H9 (cell line): ENCODE data around the gene PHACTR1. TPM values are rescaled to one million over a fixed set of nuclear protein-coding genes. Genes with fewer than 3 reads are reported as not detected.

Source experiments
- DNase-seq: peaks from one replicate; pipeline ENCODE4 v3.0.0-alpha.2; 2017
- H2AFZ ChIP-seq: one replicate; pipeline ENCODE4 v1.6.1; 2013; ENCODE audit warnings: mild to moderate bottlenecking, low read length, control low read depth, moderate library complexity
- H2AK5ac ChIP-seq: 2 replicates; pipeline ENCODE4 v1.6.1; 2013; ENCODE audit warnings: low read length, control low read depth, mixed read lengths; ENCODE audit not compliant: insufficient read length
- H2BK120ac ChIP-seq: one replicate; pipeline ENCODE4 v1.6.1; 2013; ENCODE audit warnings: low read depth, mild to moderate bottlenecking, low read length, control low read depth, inconsistent platforms; ENCODE audit not compliant: poor library complexity, severe bottlenecking
- H2BK12ac ChIP-seq: 2 replicates; pipeline ENCODE4 v1.6.1; 2013; ENCODE audit warnings: low read length, control low read depth, mixed read lengths, low read depth; ENCODE audit not compliant: insufficient read length
- H2BK15ac ChIP-seq: 2 replicates; pipeline ENCODE4 v1.6.1; 2013; ENCODE audit warnings: low read depth, low read length, control low read depth
- H2BK20ac ChIP-seq: one replicate; pipeline ENCODE4 v1.6.1; 2013; ENCODE audit warnings: low read depth, mild to moderate bottlenecking, low read length, control low read depth, inconsistent platforms; ENCODE audit not compliant: poor library complexity, severe bottlenecking
- H2BK5ac ChIP-seq: 2 replicates; pipeline ENCODE4 v1.6.1; 2013; ENCODE audit warnings: low read length, control low read depth, mixed read lengths; ENCODE audit not compliant: insufficient read length
- H3K14ac ChIP-seq: 2 replicates; pipeline ENCODE4 v1.6.1; 2013; ENCODE audit warnings: low read length, control low read depth; ENCODE audit not compliant: insufficient read depth
- H3K18ac ChIP-seq: 2 replicates; pipeline ENCODE4 v1.6.1; 2013; ENCODE audit warnings: low read depth, mild to moderate bottlenecking, mixed read lengths, low read length, control low read depth; ENCODE audit not compliant: insufficient read length
- H3K23ac ChIP-seq: 2 replicates; pipeline ENCODE4 v1.6.1; 2013; ENCODE audit warnings: low read length, control low read depth, mixed read lengths, low read depth; ENCODE audit not compliant: insufficient read length
- H3K23me2 ChIP-seq: 2 replicates; pipeline ENCODE4 v1.6.1; 2013; ENCODE audit warnings: low read depth, mild to moderate bottlenecking, mixed read lengths, low read length, control low read depth; ENCODE audit not compliant: insufficient read length, poor library complexity, severe bottlenecking
- H3K27ac ChIP-seq: 2 replicates; pipeline ENCODE4 v1.5.1; 2013; ENCODE audit warnings: low read length, control low read depth, mixed read lengths, low read depth; ENCODE audit not compliant: insufficient read length
- H3K27me3 ChIP-seq: 2 replicates; pipeline ENCODE4 v1.6.1; 2013; ENCODE audit warnings: low read length, control low read depth, inconsistent platforms; ENCODE audit not compliant: insufficient read depth
- H3K4ac ChIP-seq: 2 replicates; pipeline ENCODE4 v1.6.1; 2013; ENCODE audit warnings: low read depth, mild to moderate bottlenecking, control low read depth, inconsistent platforms, low read length, moderate library complexity
- H3K4me1 ChIP-seq: 2 replicates; pipeline ENCODE4 v1.6.1; 2013; ENCODE audit warnings: low read length, control low read depth, inconsistent platforms; ENCODE audit not compliant: insufficient read depth
- H3K4me2 ChIP-seq: 2 replicates; pipeline ENCODE4 v1.6.1; 2013; ENCODE audit warnings: low read length, control low read depth, mixed read lengths; ENCODE audit not compliant: insufficient read length, insufficient read depth
- H3K56ac ChIP-seq: 2 replicates; pipeline ENCODE4 v1.6.1; 2013; ENCODE audit warnings: low read depth, mild to moderate bottlenecking, mixed read lengths, low read length, control low read depth; ENCODE audit not compliant: insufficient read length
- H3K79me1 ChIP-seq: 2 replicates; pipeline ENCODE4 v1.6.1; 2013; ENCODE audit warnings: low read depth, mild to moderate bottlenecking, moderate library complexity, low read length, control low read depth, inconsistent platforms; ENCODE audit not compliant: insufficient read depth, poor library complexity, severe bottlenecking
- H3K79me2 ChIP-seq: 2 replicates; pipeline ENCODE4 v1.6.1; 2013; ENCODE audit warnings: low read length, control low read depth, inconsistent platforms; ENCODE audit not compliant: insufficient read depth
- H3K9ac ChIP-seq: 2 replicates; pipeline ENCODE4 v1.6.1; 2013; ENCODE audit warnings: low read length, control low read depth, mixed read lengths; ENCODE audit not compliant: insufficient read length; ENCODE audit errors: extremely low read depth
- H3K9me3 ChIP-seq: one replicate; pipeline ENCODE4 v1.6.1; 2013; ENCODE audit warnings: low read depth, low read length, inconsistent platforms; ENCODE audit not compliant: control insufficient read depth
- H3T11ph ChIP-seq: one replicate; pipeline ENCODE4 v1.6.1; 2013; ENCODE audit warnings: mild to moderate bottlenecking, low read length, control low read depth, inconsistent platforms
- H4K20me1 ChIP-seq: one replicate; pipeline ENCODE4 v1.6.1; 2013; ENCODE audit not compliant: control insufficient read depth, insufficient read length, insufficient read depth
- H4K5ac ChIP-seq: 2 replicates; pipeline ENCODE4 v1.6.1; 2013; ENCODE audit warnings: low read depth, mild to moderate bottlenecking, mixed read lengths, low read length, control low read depth; ENCODE audit not compliant: insufficient read length
- H4K8ac ChIP-seq: replicated peaks from 2 replicates; pipeline ENCODE4 v1.6.1; 2013; ENCODE audit warnings: low read length, control low read depth, mixed read lengths, low read depth; ENCODE audit not compliant: insufficient read length
- H4K91ac ChIP-seq: 2 replicates; pipeline ENCODE4 v1.6.1; 2013; ENCODE audit warnings: low read depth, mild to moderate bottlenecking, moderate library complexity, mixed read lengths, low read length, control low read depth; ENCODE audit not compliant: insufficient read length
- H3K27ac Mint-ChIP-seq, 3 experiments: 2 replicates in 2 of 3; 3 replicates in 1 of 3; pipeline ENCODE4 v1.8.0; 2020 to 2021; ENCODE audit warnings: mixed read lengths in 3 of 3, mild to moderate bottlenecking in 1 of 3, moderate library complexity in 1 of 3
- H3K27me3 Mint-ChIP-seq: 2 replicates; pipeline ENCODE4 v1.8.0; 2021; ENCODE audit warnings: low read depth, mild to moderate bottlenecking, moderate library complexity, mixed read lengths
- H3K36me3 Mint-ChIP-seq, 3 experiments: 2 replicates in 2 of 3; 3 replicates in 1 of 3; pipeline ENCODE4 v1.8.0; 2020 to 2021; ENCODE audit warnings: low read depth in 3 of 3, mixed read lengths in 3 of 3; ENCODE audit not compliant: insufficient read depth in 1 of 3
- H3K4me1 Mint-ChIP-seq, 2 experiments: 2 replicates each; pipeline ENCODE4 v1.8.0; 2020; ENCODE audit warnings: mixed read lengths in 2 of 2
- H3K4me3 Mint-ChIP-seq, 2 experiments: 2 replicates in 1 of 2; 3 replicates in 1 of 2; pipeline ENCODE4 v1.8.0; 2020 to 2021; ENCODE audit warnings: mild to moderate bottlenecking in 2 of 2, mixed read lengths in 2 of 2, moderate library complexity in 1 of 2
- H3K9me3 Mint-ChIP-seq, 2 experiments: 2 replicates in 1 of 2; 3 replicates in 1 of 2; pipeline ENCODE4 v1.8.0; 2020; ENCODE audit warnings: mild to moderate bottlenecking in 2 of 2, mixed read lengths in 2 of 2, moderate library complexity in 1 of 2
- CTCF ChIP-seq: fragments of 200-600 bp; sonication (generic); conservative IDR thresholded peaks from 3 replicates; pipeline ENCODE4 v1.8.0; 2021; ENCODE audit warnings: antibody characterized with exemption, mild to moderate bottlenecking
- WGBS: extraction: QIAGEN DNeasy Blood & Tissue Kit; methylation state at CpG from one replicate; pipeline ENCODE4 v1.1.7; 2013; ENCODE audit warnings: missing lambda C conversion rate, low lambda C conversion rate, mixed read lengths; ENCODE audit not compliant: insufficient read length; ENCODE audit errors: extremely low coverage; 5-methylcytosine and 5-hydroxymethylcytosine counted together
- total RNA-seq: library from RNA; stranded (reverse); gene quantifications from 2 replicates; pipeline ENCODE4 v1.2.1, GENCODE V29; 2021

Gene PHACTR1
- total RNA-seq, 1 experiment from 2014 or later, result 15.9 TPM

- no peak overlapping the region for H2AK5ac ChIP-seq
- no CpG with 5 or more reads among the region's 1 CpG for WGBS
- H3K36me3 Mint-ChIP-seq, result peaks cover 15 to 26% (median 20%) of the 10 kb centered on the region in 3 experiments
Observed at GRCh38 chr6:13253272-13253671, 536.7 kb downstream of the PHACTR1 start.

More at GRCh38 chr6:13253272-13253671, 536.7 kb downstream of the PHACTR1 start:
- Histone ChIP-seq H4K20me1 (no peaks in the 10 kb centered on the region), H3T11ph (no peak overlapping the region), H3K27ac (no peak overlapping the region), H2BK12ac (no peak overlapping the region), H3K9ac (no peak overlapping the region), H3K79me1 (no peaks in the 10 kb centered on the region), H2BK5ac (no peak overlapping the region), H3K4me1 (0 out of 2 replicates have a peak, but pooled peaks cover 4% of the 10 kb centered on the region), H3K18ac (no peak overlapping the region), H2BK15ac (no peak overlapping the region), H2BK120ac (no peak overlapping the region), H3K27me3 (no peaks in the 10 kb centered on the region), H3K4me2 (no peak overlapping the region), H2BK20ac (no peak overlapping the region), H3K23me2 (no peaks in the 10 kb centered on the region), H3K23ac (no peak overlapping the region), H2AFZ (no peak overlapping the region), H3K4ac (no peak overlapping the region), H4K5ac (no peak overlapping the region), H3K79me2 (no peaks in the 10 kb centered on the region), H3K9me3 (peaks cover 8% of the 10 kb centered on the region), H4K8ac (no peak overlapping the region), H3K14ac (no peak overlapping the region), H3K56ac (no peak overlapping the region), H4K91ac (no peak overlapping the region)
- H3K9me3 Mint-ChIP-seq, result peaks cover 21 to 24% of the 10 kb centered on the region in 2 experiments
- no peak for DNase-seq
- H3K27me3 Mint-ChIP-seq, result no peaks in the 10 kb centered on the region; the same call in 1 of the 2 replicates
- TF ChIP-seq CTCF, result no peak
- no peak overlapping the region for H3K27ac Mint-ChIP-seq
- H3K4me1 Mint-ChIP-seq, result peaks cover 17% of the 10 kb centered on the region in 2 experiments
- no peak overlapping the region for H3K4me3 Mint-ChIP-seq
